Activated CD8-positive, alpha-beta T cell treated with anti-CD3 and anti-CD28 coated beads for 36 hours (primary cell): ENCODE results near the gene WDR55. TPM values are rescaled to one million over a fixed set of nuclear protein-coding genes. Genes with fewer than 3 reads are reported as not detected.

ENCODE experiments used
- ATAC-seq: fragments of 200-7000 bp; cut with Tn5 transposase; one replicate; pipeline ENCODE4 v1.10.0; 2021; ENCODE audit warnings: mild to moderate bottlenecking, moderate library complexity
- CTCF ChIA-PET: fragments of 350-600 bp; sonication (Branson Sonifier 250); formaldehyde crosslinking; loops from one replicate; lab custom pipeline; 2021; ENCODE audit warnings: antibody characterized with exemption; lab: Charles Lee
- POLR2A ChIA-PET: fragments of 350-600 bp; sonication (Branson Sonifier 250); formaldehyde crosslinking; loops from one replicate; lab custom pipeline; 2021; ENCODE audit warnings: antibody characterized with exemption; lab: Charles Lee
- DNase-seq: peaks from one replicate; pipeline ENCODE4 v3.0.0-alpha.2; 2020
- H3K27ac Mint-ChIP-seq: one replicate; pipeline ENCODE4 v1.8.0; 2021; ENCODE audit warnings: mild to moderate bottlenecking, mixed read lengths
- H3K27me3 Mint-ChIP-seq: one replicate; pipeline ENCODE4 v1.8.0; 2021; ENCODE audit warnings: mixed read lengths
- H3K36me3 Mint-ChIP-seq: one replicate; pipeline ENCODE4 v1.8.0; 2021; ENCODE audit warnings: low read depth, mixed read lengths
- H3K4me1 Mint-ChIP-seq: one replicate; pipeline ENCODE4 v1.8.0; 2021; ENCODE audit warnings: low read depth, mixed read lengths
- H3K4me3 Mint-ChIP-seq: one replicate; pipeline ENCODE4 v1.8.0; 2021; ENCODE audit warnings: mild to moderate bottlenecking, moderate library complexity, mixed read lengths
- H3K9me3 Mint-ChIP-seq: one replicate; pipeline ENCODE4 v1.8.0; 2021; ENCODE audit warnings: mixed read lengths
- CTCF ChIP-seq: fragments of 200-600 bp; IDR thresholded peaks from one replicate; pipeline ENCODE4 v1.8.0; 2022; ENCODE audit warnings: antibody characterized with exemption, mild to moderate bottlenecking
- intact Hi-C: fragments of 100-400 bp; cut with micrococcal nuclease; formaldehyde crosslinking; loops from one replicate; pipeline ENCODE4 v1.10.0; 2022
- total RNA-seq, 2 experiments: library from RNA; stranded (reverse); gene quantifications; one replicate each; pipeline ENCODE4 v1.2.3, GENCODE V29; 2021

Gene WDR55
- total RNA-seq, 2 experiments from 2014 or later = 30.1 to 31.8 TPM

GRCh38 chr5:140632366-140633020, 32.2 kb upstream of the WDR55 start:
- ATAC-seq = peak; percentile 65
- peaks cover 3% of the 10 kb centered on the region for H3K9me3 Mint-ChIP-seq
- intact Hi-C loops = loop anchor here (5.0 kb wide), 1 partner anchor 75 kb away; the partner anchor contains the start of gene SRA1
- POLR2A ChIA-PET = interaction anchor here (0.9 to 1.2 kb wide), 6 partner anchors 12 to 85 kb away, joined by 3 to 9 read pairs (median 4); partner anchors contain the start of genes EIF4EBP3, IK and NDUFA2
- peaks cover 28% of the 10 kb centered on the region for H3K4me1 Mint-ChIP-seq
- H3K36me3 Mint-ChIP-seq = peaks cover 2% of the 10 kb centered on the region
- H3K4me3 Mint-ChIP-seq = peak overlapping the region; percentile 74
- TF ChIP-seq CTCF = no peak
- peaks cover 17% of the 10 kb centered on the region for H3K27me3 Mint-ChIP-seq
- peak overlapping the region; percentile 71 for H3K27ac Mint-ChIP-seq
- DNase-seq = peak; percentile 68
- CTCF ChIA-PET = interaction anchor here (0.8 to 2.2 kb wide), 8 partner anchors 12 to 286 kb away, joined by 3 to 8 read pairs (median 4); partner anchors contain the start of genes EIF4EBP3, HBEGF, IK and NDUFA2

- Mint-ChIP-seq H3K4me3 (peak within 1 kb of the TSS; percentile 74), H3K9me3 (peaks cover 2% of the 10 kb centered on the region), H3K27me3 (peaks cover 16% of the 10 kb centered on the region), H3K4me1 (peaks cover 28% of the 10 kb centered on the region), H3K27ac (peak within 1 kb of the TSS; percentile 71), H3K36me3 (peaks cover 1% of the 10 kb centered on the region)
- no peak for DNase-seq
- no peak for TF ChIP-seq CTCF
- intact Hi-C loops = loop anchor here (5.0 kb wide), 1 partner anchor 76 kb away; the partner anchor contains the start of gene SRA1
- POLR2A ChIA-PET = interaction anchor here (1.0 to 1.2 kb wide), 4 partner anchors 11 to 85 kb away, joined by 3 to 9 read pairs (median 4); partner anchors contain the start of gene EIF4EBP3
- ATAC-seq = no peak
- CTCF ChIA-PET = interaction anchor here (0.8 to 2.7 kb wide), 9 partner anchors 8 to 286 kb away, joined by 3 to 8 read pairs (median 4); partner anchors contain the start of genes EIF4EBP3, HBEGF, IK and NDUFA2
These were observed 31.7 kb upstream of the WDR55 start, which contains the start of gene CD14 for GRCh38 chr5:140633021-140633471. TSS of gene CD14 (minus strand) at chr5:140633175. CDS start at chr5:140633071, 104 bp downstream.

GRCh38 chr5:140633501-140633900, 31.2 kb upstream of the WDR55 start:
- Mint-ChIP-seq H3K27me3 (peaks cover 14% of the 10 kb centered on the region), H3K4me3 (peak overlapping the region; percentile 74), H3K9me3 (no peaks in the 10 kb centered on the region), H3K36me3 (no peaks in the 10 kb centered on the region), H3K4me1 (peaks cover 31% of the 10 kb centered on the region), H3K27ac (no peak overlapping the region)
- DNase-seq = no peak
- no peak for ATAC-seq
- intact Hi-C loops = loop anchor here (5.0 kb wide), 1 partner anchor 76 kb away; the partner anchor contains the start of gene SRA1
- POLR2A ChIA-PET = interaction anchor here (1.0 to 1.2 kb wide), 3 partner anchors 11 to 86 kb away, joined by 3 to 9 read pairs (median 5); partner anchors contain the start of gene EIF4EBP3
- CTCF ChIA-PET = interaction anchor here (1.2 to 2.7 kb wide), 6 partner anchors 8 to 270 kb away, joined by 4 to 8 read pairs (median 6); partner anchors contain the start of genes EIF4EBP3, IK and NDUFA2
- no peak for TF ChIP-seq CTCF

GRCh38 chr5:140634103-140634502, 30.6 kb upstream of the WDR55 start:
- ChIA-PET CTCF (interaction anchor here (1.1 to 3.2 kb wide), 19 partner anchors 9 to 270 kb away, joined by 3 to 16 read pairs (median 6); partner anchors contain the start of genes EIF4EBP3, IK, NDUFA2 and SLC35A4), POLR2A (interaction anchor here (0.9 kb wide), 1 partner anchor 76 kb away, joined by 3 read pairs; no protein-coding TSS in a partner anchor)
- TF ChIP-seq CTCF = no peak
- Mint-ChIP-seq H3K27ac (no peak overlapping the region), H3K4me1 (peaks cover 37% of the 10 kb centered on the region), H3K27me3 (peaks cover 14% of the 10 kb centered on the region), H3K4me3 (no peak overlapping the region), H3K9me3 (no peaks in the 10 kb centered on the region), H3K36me3 (no peaks in the 10 kb centered on the region)
- DNase-seq = no peak
- intact Hi-C loops = loop anchor here (5.0 kb wide), 1 partner anchor 77 kb away; the partner anchor contains the start of gene SRA1
- no peak for ATAC-seq
